K562 (cell line): ENCODE data around the gene FAM180B. TPM values are rescaled to one million over a fixed set of nuclear protein-coding genes. Genes with fewer than 3 reads are reported as not detected.

ENCODE experiments used
- DPF2 ChIP-seq: fragments of 450-650 bp; IDR thresholded peaks from 2 replicates; pipeline ENCODE4 v1.6.1; 2016
- EWSR1 ChIP-seq: fragments of 450-650 bp; IDR thresholded peaks from 2 replicates; pipeline ENCODE4 v1.6.1; 2018; ENCODE audit warnings: borderline replicate concordance, mild to moderate bottlenecking, low read depth, moderate library complexity; ENCODE audit not compliant: partially characterized antibody
- GATAD2B ChIP-seq: fragments of 450-650 bp; IDR thresholded peaks from 2 replicates; pipeline ENCODE4 v1.6.1; 2017; ENCODE audit warnings: mild to moderate bottlenecking, borderline replicate concordance
- GTF2A2 ChIP-seq: IDR thresholded peaks from 2 replicates; pipeline ENCODE4 v1.6.1; 2016; ENCODE audit warnings: mild to moderate bottlenecking, missing genetic modification characterization, missing compliant biosample characterization
- LARP7 ChIP-seq: fragments of 450-650 bp; IDR thresholded peaks from 2 replicates; pipeline ENCODE4 v1.6.1; 2016
- MGA ChIP-seq: fragments of 450-650 bp; IDR thresholded peaks from 2 replicates; pipeline ENCODE4 v1.6.1; 2016; ENCODE audit warnings: mild to moderate bottlenecking, moderate library complexity
- PRMT5 ChIP-seq: sonication (generic); formaldehyde crosslinking; IDR thresholded peaks from 2 replicates; pipeline ENCODE4 v1.5.0; 2020; ENCODE audit warnings: missing genetic modification reagents
- PTTG1 ChIP-seq: fragments of 450-650 bp; IDR thresholded peaks from 2 replicates; pipeline ENCODE4 v1.6.1; 2016; ENCODE audit warnings: low read depth, mild to moderate bottlenecking, missing genetic modification characterization, missing compliant biosample characterization
- RFX1 ChIP-seq: fragments of 450-650 bp; IDR thresholded peaks from 2 replicates; pipeline ENCODE4 v1.6.1; 2016; ENCODE audit warnings: mild to moderate bottlenecking, moderate library complexity
- SNAPC5 ChIP-seq: fragments of 250-450 bp; sonication (Bioruptor Pico); IDR thresholded peaks from 2 replicates; pipeline ENCODE4 v1.8.0; 2021; ENCODE audit warnings: moderate library complexity, mild to moderate bottlenecking, inconsistent platforms
- TCF3 ChIP-seq: sonication (generic); formaldehyde crosslinking; IDR thresholded peaks from 2 replicates; pipeline ENCODE4 v1.4.0; 2020; ENCODE audit warnings: mild to moderate bottlenecking, missing genetic modification reagents
- TGIF2 ChIP-seq: sonication (generic); formaldehyde crosslinking; IDR thresholded peaks from 2 replicates; pipeline ENCODE4 v1.8.1; 2022; ENCODE audit warnings: mild to moderate bottlenecking, missing genetic modification reagents, moderate library complexity
- ZEB2 ChIP-seq: fragments of 450-650 bp; IDR thresholded peaks from 2 replicates; pipeline ENCODE4 v1.6.1; 2016
- ZNF175 ChIP-seq: fragments of 200-800 bp; sonication (Bioruptor generic); IDR thresholded peaks from 2 replicates; pipeline ENCODE4 v1.6.1; 2016; ENCODE audit warnings: low read depth, mild to moderate bottlenecking, missing genetic modification characterization, missing compliant biosample characterization
- ZNF449 ChIP-seq: fragments of 250-450 bp; sonication (Bioruptor Pico); IDR thresholded peaks from 2 replicates; pipeline ENCODE4 v1.8.0; 2022; ENCODE audit warnings: moderate library complexity, mild to moderate bottlenecking, inconsistent platforms
- ZNF507 ChIP-seq: conservative IDR thresholded peaks from 2 replicates; pipeline ENCODE4 v1.6.1; 2017; ENCODE audit warnings: missing genetic modification characterization, missing compliant biosample characterization
- polyA plus RNA-seq, 8 experiments: library from polyadenylated mRNA; depleted of rRNA in 4 of 8; stranded (reverse) in 5 of 8; unstranded in 3 of 8; fragments of >200 nt; fragmentation: Nextera tagmentation in 2 of 8; fragmentation: Illumina TruSeq in 1 of 8; extraction: Ambion mirVana in 2 of 8; extraction: Trizol in 1 of 8; gene quantifications; 2 replicates each; pipeline versions ENCODE4 v1.2.1 to v1.2.3, GENCODE V29; 2011 to 2014; ENCODE audit warnings: inconsistent platforms in 1 of 8, missing spikeins in 1 of 8
- total RNA-seq, 7 experiments: library from RNA; depleted of rRNA in 6 of 7; stranded (reverse); fragments of >200 nt in 6 of 7; fragmentation: Illumina TruSeq in 2 of 7; extraction: Trizol in 2 of 7; gene quantifications; 2 replicates each; pipeline versions ENCODE4 v1.2.1 to v1.2.3, GENCODE V29; 2011 to 2021; ENCODE audit warnings: low replicate concordance in 1 of 7

The FAM180B gene
- total and polyA plus RNA-seq, 9 of the 15 experiments (the other 6 are each of a cell fraction or from before 2014, with no cell fraction given) = 0.05 to 0.14 TPM; not detected in 7

- TF ChIP-seq MGA (peak; percentile 83), GATAD2B (0 out of 2 replicates have a peak, but pooled peaks have one; percentile 48), TGIF2 (CRISPR knock-in tag) (no peak), SNAPC5 (CRISPR knock-in tag) (no peak), EWSR1 (no peak), PTTG1 (tag) (no peak), DPF2 (no peak), ZEB2 (no peak), ZNF175 (CRISPR knock-in tag) (no peak), PRMT5 (CRISPR knock-in tag) (no peak), ZNF507 (tag) (no peak), RFX1 (no peak), GTF2A2 (tag) (no peak), LARP7 (0 out of 2 replicates have a peak, but pooled peaks have one; percentile 17), TCF3 (no peak; the same call in none of the 2 replicates), ZNF449 (CRISPR knock-in tag) (no peak)
These were observed 33.7 kb upstream of the FAM180B start, which contains the start of gene CELF1 (continued) for GRCh38 chr11:47552566-47553405.
